ENCODE measurements around the gene CFAP54.

DNA sequence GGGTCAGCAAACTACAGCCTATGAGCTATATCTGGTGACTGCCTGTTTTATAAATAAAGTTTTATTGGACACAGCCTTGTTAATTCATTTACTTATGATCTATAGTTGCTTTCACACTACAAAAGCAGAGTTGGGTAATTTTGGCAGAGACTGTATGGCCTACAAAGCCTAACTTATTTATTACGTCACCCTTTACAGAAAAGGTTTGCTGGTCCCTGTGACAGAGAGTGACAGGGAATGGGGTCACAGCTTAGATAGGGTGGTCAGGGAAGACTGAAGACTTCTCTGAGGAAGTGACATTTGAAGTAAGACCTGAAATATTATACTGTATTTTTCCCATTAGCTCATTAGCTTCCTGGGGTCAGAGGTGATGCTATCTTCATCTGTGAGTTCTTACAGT is 342.0 kb downstream of the CFAP54 start:
- TF ChIP-seq, protein P1, sequence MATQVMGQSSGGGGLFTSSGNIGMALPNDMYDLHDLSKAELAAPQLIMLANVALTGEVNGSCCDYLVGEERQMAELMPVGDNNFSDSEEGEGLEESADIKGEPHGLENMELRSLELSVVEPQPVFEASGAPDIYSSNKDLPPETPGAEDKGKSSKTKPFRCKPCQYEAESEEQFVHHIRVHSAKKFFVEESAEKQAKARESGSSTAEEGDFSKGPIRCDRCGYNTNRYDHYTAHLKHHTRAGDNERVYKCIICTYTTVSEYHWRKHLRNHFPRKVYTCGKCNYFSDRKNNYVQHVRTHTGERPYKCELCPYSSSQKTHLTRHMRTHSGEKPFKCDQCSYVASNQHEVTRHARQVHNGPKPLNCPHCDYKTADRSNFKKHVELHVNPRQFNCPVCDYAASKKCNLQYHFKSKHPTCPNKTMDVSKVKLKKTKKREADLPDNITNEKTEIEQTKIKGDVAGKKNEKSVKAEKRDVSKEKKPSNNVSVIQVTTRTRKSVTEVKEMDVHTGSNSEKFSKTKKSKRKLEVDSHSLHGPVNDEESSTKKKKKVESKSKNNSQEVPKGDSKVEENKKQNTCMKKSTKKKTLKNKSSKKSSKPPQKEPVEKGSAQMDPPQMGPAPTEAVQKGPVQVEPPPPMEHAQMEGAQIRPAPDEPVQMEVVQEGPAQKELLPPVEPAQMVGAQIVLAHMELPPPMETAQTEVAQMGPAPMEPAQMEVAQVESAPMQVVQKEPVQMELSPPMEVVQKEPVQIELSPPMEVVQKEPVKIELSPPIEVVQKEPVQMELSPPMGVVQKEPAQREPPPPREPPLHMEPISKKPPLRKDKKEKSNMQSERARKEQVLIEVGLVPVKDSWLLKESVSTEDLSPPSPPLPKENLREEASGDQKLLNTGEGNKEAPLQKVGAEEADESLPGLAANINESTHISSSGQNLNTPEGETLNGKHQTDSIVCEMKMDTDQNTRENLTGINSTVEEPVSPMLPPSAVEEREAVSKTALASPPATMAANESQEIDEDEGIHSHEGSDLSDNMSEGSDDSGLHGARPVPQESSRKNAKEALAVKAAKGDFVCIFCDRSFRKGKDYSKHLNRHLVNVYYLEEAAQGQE (IDR thresholded peaks at IDR 0.05; ENCODE audit: insufficient read depth in 1 of 2, low read depth in 2 of 2, low read length in 2 of 2) = no peak
- TF ChIP-seq POLR2AphosphoS5 (IDR thresholded peaks at IDR 0.05; ENCODE audit: low read depth, low read length) = no peak
